K562 (cell line): ENCODE results near the gene CRIP1. TPM values are rescaled to one million over a fixed set of nuclear protein-coding genes. Genes with fewer than 3 reads are reported as not detected.

Experiments used
- DMBX1 ChIP-seq: fragments of 250-450 bp; sonication (Bioruptor Pico); IDR thresholded peaks from 2 replicates; pipeline ENCODE4 v1.8.0; 2022; ENCODE audit warnings: inconsistent platforms, mild to moderate bottlenecking, moderate library complexity, borderline replicate concordance
- E2F8 ChIP-seq: fragments of 450-650 bp; IDR thresholded peaks from 2 replicates; pipeline ENCODE4 v1.7.1; 2018; ENCODE audit warnings: mild to moderate bottlenecking, low read depth; ENCODE audit not compliant: partially characterized antibody
- HMG20B ChIP-seq: fragments of 250-450 bp; sonication (Bioruptor Pico); IDR thresholded peaks from 2 replicates; pipeline ENCODE4 v1.5.0; 2021; ENCODE audit warnings: mild to moderate bottlenecking
- KDM1A ChIP-seq, 2 experiments: fragments of 450-650 bp; IDR thresholded peaks; 2 replicates each; pipeline ENCODE4 v1.6.1; 2016; ENCODE audit warnings: mild to moderate bottlenecking in 2 of 2
- NCOA6 ChIP-seq: fragments of 450-650 bp; IDR thresholded peaks from 2 replicates; pipeline ENCODE4 v1.6.1; 2017; ENCODE audit warnings: mild to moderate bottlenecking
- NCOR1 ChIP-seq: fragments of 450-650 bp; IDR thresholded peaks from 2 replicates; pipeline ENCODE4 v1.6.1; 2016; ENCODE audit warnings: mild to moderate bottlenecking, moderate library complexity
- RBFOX2 ChIP-seq: fragments of 200-400 bp; formaldehyde crosslinking; IDR thresholded peaks from 2 replicates; pipeline ENCODE4 v1.6.1; 2017; ENCODE audit warnings: low read depth, mild to moderate bottlenecking, low read length, moderate library complexity
- SMAD4 ChIP-seq: fragments of 250-450 bp; sonication (Bioruptor Pico); conservative IDR thresholded peaks from 2 replicates; pipeline ENCODE4 v1.8.0; 2021; ENCODE audit warnings: inconsistent platforms, mild to moderate bottlenecking, moderate library complexity
- SMARCB1 ChIP-seq: IDR thresholded peaks from 2 replicates; pipeline ENCODE4 v1.6.1; 2011; ENCODE audit warnings: improper control_type of control experiment, low read depth; ENCODE audit not compliant: insufficient read length
- SMARCE1 ChIP-seq: fragments of 450-650 bp; IDR thresholded peaks from 2 replicates; pipeline ENCODE4 v1.7.1; 2016; ENCODE audit warnings: mild to moderate bottlenecking
- SREBF1 ChIP-seq: fragments of 150-350 bp; IDR thresholded peaks from 2 replicates; pipeline ENCODE4 v1.6.1; 2014; ENCODE audit warnings: antibody characterized with exemption, low read depth, low read length, borderline replicate concordance
- ZNF184 ChIP-seq: sonication (generic); formaldehyde crosslinking; IDR thresholded peaks from 2 replicates; pipeline ENCODE4 v1.5.0; 2020; ENCODE audit warnings: missing genetic modification reagents
- ZNF407 ChIP-seq: fragments of 450-650 bp; IDR thresholded peaks from 2 replicates; pipeline ENCODE4 v1.6.1; 2016; ENCODE audit warnings: low read depth
- ZNF444 ChIP-seq: fragments of 250-450 bp; sonication (Bioruptor Pico); IDR thresholded peaks from 2 replicates; pipeline ENCODE4 v1.4.0; 2020; ENCODE audit warnings: mild to moderate bottlenecking, moderate library complexity
- polyA plus RNA-seq, 8 experiments: library from polyadenylated mRNA; depleted of rRNA in 4 of 8; stranded (reverse) in 5 of 8; unstranded in 3 of 8; fragments of >200 nt; fragmentation: Nextera tagmentation in 2 of 8; fragmentation: Illumina TruSeq in 1 of 8; extraction: Ambion mirVana in 2 of 8; extraction: Trizol in 1 of 8; gene quantifications; 2 replicates each; pipeline versions ENCODE4 v1.2.1 to v1.2.3, GENCODE V29; 2011 to 2014; ENCODE audit warnings: inconsistent platforms in 1 of 8, missing spikeins in 1 of 8
- total RNA-seq, 7 experiments: library from RNA; depleted of rRNA in 6 of 7; stranded (reverse); fragments of >200 nt in 6 of 7; fragmentation: Illumina TruSeq in 2 of 7; extraction: Trizol in 2 of 7; gene quantifications; 2 replicates each; pipeline versions ENCODE4 v1.2.1 to v1.2.3, GENCODE V29; 2011 to 2021; ENCODE audit warnings: low replicate concordance in 1 of 7
- TF ChIP-seq, protein P1 (sequence below): fragments of 250-450 bp; sonication (Bioruptor Pico); IDR thresholded peaks from 2 replicates; pipeline ENCODE4 v1.8.0; 2022; ENCODE audit warnings: moderate library complexity, mild to moderate bottlenecking, inconsistent platforms
- TF ChIP-seq, protein P2 (sequence below): fragments of 250-450 bp; sonication (Bioruptor Pico); IDR thresholded peaks from 2 replicates; pipeline ENCODE4 v1.5.1; 2021; ENCODE audit warnings: mild to moderate bottlenecking

Gene CRIP1
- total and polyA plus RNA-seq, 9 of the 15 experiments (the other 6 are each of a cell fraction or from before 2014, with no cell fraction given) = 0.11 to 0.58 (median 0.14) TPM; not detected in 6

- TF ChIP-seq SMARCB1 (no peak), SMAD4 (peak; percentile 88), ZNF407 (no peak), NCOR1 (no peak), DMBX1 (CRISPR knock-in tag) (no peak), ZNF184 (CRISPR knock-in tag) (no peak), E2F8 (peak; percentile 81), SREBF1 (no peak), SMARCE1 (no peak), HMG20B (CRISPR knock-in tag) (no peak), NCOA6 (no peak), RBFOX2 (peak; percentile 84), KDM1A (IDR thresholded peaks at IDR 0.05) (no peak), ZNF444 (CRISPR knock-in tag) (no peak)
- TF ChIP-seq, protein P1, sequence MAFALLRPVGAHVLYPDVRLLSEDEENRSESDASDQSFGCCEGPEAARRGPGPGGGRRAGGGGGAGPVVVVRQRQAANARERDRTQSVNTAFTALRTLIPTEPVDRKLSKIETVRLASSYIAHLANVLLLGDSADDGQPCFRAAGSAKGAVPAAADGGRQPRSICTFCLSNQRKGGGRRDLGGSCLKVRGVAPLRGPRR (CRISPR knock-in tag) = no peak
- TF ChIP-seq, protein P2, sequence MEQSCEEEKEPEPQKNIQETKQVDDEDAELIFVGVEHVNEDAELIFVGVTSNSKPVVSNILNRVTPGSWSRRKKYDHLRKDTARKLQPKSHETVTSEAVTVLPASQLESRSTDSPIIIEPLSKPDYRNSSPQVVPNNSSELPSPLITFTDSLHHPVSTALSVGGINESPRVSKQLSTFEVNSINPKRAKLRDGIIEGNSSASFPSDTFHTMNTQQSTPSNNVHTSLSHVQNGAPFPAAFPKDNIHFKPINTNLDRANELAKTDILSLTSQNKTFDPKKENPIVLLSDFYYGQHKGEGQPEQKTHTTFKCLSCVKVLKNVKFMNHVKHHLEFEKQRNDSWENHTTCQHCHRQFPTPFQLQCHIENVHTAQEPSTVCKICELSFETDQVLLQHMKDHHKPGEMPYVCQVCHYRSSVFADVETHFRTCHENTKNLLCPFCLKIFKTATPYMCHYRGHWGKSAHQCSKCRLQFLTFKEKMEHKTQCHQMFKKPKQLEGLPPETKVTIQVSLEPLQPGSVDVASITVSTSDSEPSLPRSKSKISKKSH (CRISPR knock-in tag) = no peak
Measured at GRCh38 chr14:105490572-105491365, 4.1 kb downstream of the CRIP1 start, which contains the start of gene TEDC1 (continued).
